ENCODE results near the gene CDH2. TPM values are rescaled to one million over a fixed set of nuclear protein-coding genes. Genes with fewer than 3 reads are reported as not detected.

Gene CDH2
- total RNA-seq, 1 experiment from 2014 or later, result 36.2 TPM

DNA sequence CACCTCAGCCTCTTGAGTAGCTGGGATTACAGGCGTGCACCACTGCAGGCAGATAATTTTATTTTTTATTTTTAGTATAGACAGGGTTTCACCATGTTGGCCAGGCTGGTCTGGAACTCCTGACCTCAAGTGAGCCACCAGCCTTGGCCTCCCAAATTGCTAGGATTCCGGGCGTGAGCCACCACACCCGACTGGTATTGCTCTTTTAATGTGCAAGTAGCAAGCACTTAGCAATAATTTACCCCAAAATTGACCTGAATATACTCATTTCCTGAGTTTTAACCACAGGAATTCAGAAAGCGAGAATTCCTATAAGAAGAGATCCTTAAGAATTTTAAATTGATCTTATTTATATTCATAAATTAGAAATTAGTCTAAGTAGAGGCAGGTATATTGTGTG lies 169.1 kb downstream of the CDH2 start:
- no peaks in the 10 kb centered on the region; a peak in 1 of 7 replicates for H3K36me3 Mint-ChIP-seq (ENCODE audit: insufficient read depth in 1 of 3, low read depth in 3 of 3)
- Histone ChIP-seq H2BK5ac (ENCODE audit: insufficient read length, low read length) (no peak overlapping the region), H3K14ac (ENCODE audit: insufficient read depth, low read length) (no peak overlapping the region), H3K23me2 (ENCODE audit: insufficient read length, low read depth, low read length, poor library complexity, severe bottlenecking) (no peaks in the 10 kb centered on the region), H2AFZ (ENCODE audit: low read length) (no peak overlapping the region), H3K9ac (ENCODE audit: extremely low read depth, insufficient read length, low read length) (no peak overlapping the region), H4K5ac (ENCODE audit: insufficient read length, low read depth, low read length) (no peak overlapping the region), H4K91ac (ENCODE audit: insufficient read length, low read depth, low read length) (no peak overlapping the region), H2AK5ac (ENCODE audit: insufficient read length, low read length) (no peak overlapping the region), H2BK120ac (ENCODE audit: low read depth, low read length, poor library complexity, severe bottlenecking) (no peak overlapping the region), H4K8ac (replicated peaks; ENCODE audit: insufficient read length, low read depth, low read length) (no peak overlapping the region), H3K4ac (ENCODE audit: low read depth, low read length) (no peak overlapping the region), H3K56ac (ENCODE audit: insufficient read length, low read depth, low read length) (no peak overlapping the region), H3K9me3 (ENCODE audit: control insufficient read depth, low read depth, low read length) (no peaks in the 10 kb centered on the region), H3K27me3 (ENCODE audit: insufficient read depth, low read length) (no peaks in the 10 kb centered on the region), H3K27ac (ENCODE audit: insufficient read length, low read depth, low read length) (no peak overlapping the region), H2BK15ac (ENCODE audit: low read depth, low read length) (no peak overlapping the region), H3K4me2 (ENCODE audit: insufficient read depth, insufficient read length, low read length) (no peak overlapping the region), H2BK12ac (ENCODE audit: insufficient read length, low read depth, low read length) (no peak overlapping the region), H4K20me1 (ENCODE audit: control insufficient read depth, insufficient read depth, insufficient read length) (no peaks in the 10 kb centered on the region), H2BK20ac (ENCODE audit: low read depth, low read length, poor library complexity, severe bottlenecking) (no peak overlapping the region), H3K18ac (ENCODE audit: insufficient read length, low read depth, low read length) (no peak overlapping the region), H3T11ph (ENCODE audit: low read length) (no peak overlapping the region), H3K79me2 (ENCODE audit: insufficient read depth, low read length) (no peaks in the 10 kb centered on the region), H3K4me1 (ENCODE audit: insufficient read depth, low read length) (no peaks in the 10 kb centered on the region), H3K79me1 (ENCODE audit: insufficient read depth, low read depth, low read length, poor library complexity, severe bottlenecking) (no peaks in the 10 kb centered on the region), H3K23ac (ENCODE audit: insufficient read length, low read depth, low read length) (no peak overlapping the region)
- no peaks in the 10 kb centered on the region for H3K9me3 Mint-ChIP-seq
- H3K4me3 Mint-ChIP-seq, result no peak overlapping the region
- DNase-seq, result no peak
- H3K27me3 Mint-ChIP-seq (ENCODE audit: low read depth), result no peaks in the 10 kb centered on the region
- TF ChIP-seq, protein P1, sequence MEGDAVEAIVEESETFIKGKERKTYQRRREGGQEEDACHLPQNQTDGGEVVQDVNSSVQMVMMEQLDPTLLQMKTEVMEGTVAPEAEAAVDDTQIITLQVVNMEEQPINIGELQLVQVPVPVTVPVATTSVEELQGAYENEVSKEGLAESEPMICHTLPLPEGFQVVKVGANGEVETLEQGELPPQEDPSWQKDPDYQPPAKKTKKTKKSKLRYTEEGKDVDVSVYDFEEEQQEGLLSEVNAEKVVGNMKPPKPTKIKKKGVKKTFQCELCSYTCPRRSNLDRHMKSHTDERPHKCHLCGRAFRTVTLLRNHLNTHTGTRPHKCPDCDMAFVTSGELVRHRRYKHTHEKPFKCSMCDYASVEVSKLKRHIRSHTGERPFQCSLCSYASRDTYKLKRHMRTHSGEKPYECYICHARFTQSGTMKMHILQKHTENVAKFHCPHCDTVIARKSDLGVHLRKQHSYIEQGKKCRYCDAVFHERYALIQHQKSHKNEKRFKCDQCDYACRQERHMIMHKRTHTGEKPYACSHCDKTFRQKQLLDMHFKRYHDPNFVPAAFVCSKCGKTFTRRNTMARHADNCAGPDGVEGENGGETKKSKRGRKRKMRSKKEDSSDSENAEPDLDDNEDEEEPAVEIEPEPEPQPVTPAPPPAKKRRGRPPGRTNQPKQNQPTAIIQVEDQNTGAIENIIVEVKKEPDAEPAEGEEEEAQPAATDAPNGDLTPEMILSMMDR (conservative IDR thresholded peaks at IDR 0.05), result no peak
- no peak overlapping the region for H3K27ac Mint-ChIP-seq
- peaks cover 6 to 7% of the 10 kb centered on the region in 2 experiments for H3K4me1 Mint-ChIP-seq
- WGBS (ENCODE audit: extremely low coverage, insufficient read length, low lambda C conversion rate), result no CpG with 5 or more reads among the region's 5 CpGs
